CD14-positive monocyte (primary cell): Measurements from ENCODE around the gene MYADML2. TPM values are rescaled to one million over a fixed set of nuclear protein-coding genes. Genes with fewer than 3 reads are reported as not detected.
A peak's percentile ranks its signal among the peaks of the same experiment; 100 is the strongest.

Experiments
- DNase-seq, 3 donors: peaks; one replicate each; pipeline ENCODE4 v3.0.0-alpha.2; 2011 to 2022
- H2AFZ ChIP-seq: 2 replicates; pipeline ENCODE4 v1.6.0; 2012; ENCODE audit warnings: mild to moderate bottlenecking, low read depth, low read length, inconsistent platforms; ENCODE audit not compliant: insufficient read depth, poor library complexity, severe bottlenecking
- H3K27ac ChIP-seq, 2 donors: 1 replicate in 1 of 2; 2 replicates in 1 of 2; pipeline ENCODE4 v1.5.1; 2012 to 2013; ENCODE audit warnings: low read length in 2 of 2, control low read depth in 1 of 2, inconsistent platforms in 1 of 2, low read depth in 1 of 2, mild to moderate bottlenecking in 1 of 2
- H3K27me3 ChIP-seq, 2 donors: one replicate each; pipeline versions ENCODE4 v1.6.0 to v1.6.1; 2011 to 2013; ENCODE audit warnings: low read length in 2 of 2; ENCODE audit not compliant: control insufficient read depth in 2 of 2, insufficient read depth in 2 of 2
- H3K36me3 ChIP-seq, 2 donors: replicated peaks in 1 of 2; 1 replicate in 1 of 2; 2 replicates in 1 of 2; pipeline versions ENCODE4 v1.5.1 to v1.6.1; 2012 to 2013; ENCODE audit warnings: low read length in 2 of 2, control low read depth in 1 of 2, inconsistent platforms in 1 of 2, mild to moderate bottlenecking in 1 of 2; ENCODE audit not compliant: insufficient read depth in 2 of 2, control insufficient read depth in 1 of 2
- H3K4me1 ChIP-seq, 2 donors: 1 replicate in 1 of 2; 2 replicates in 1 of 2; pipeline versions ENCODE4 v1.5.1 to v1.6.1; 2012 to 2013; ENCODE audit warnings: low read length in 2 of 2, control low read depth in 1 of 2, inconsistent platforms in 1 of 2, mild to moderate bottlenecking in 1 of 2, moderate library complexity in 1 of 2; ENCODE audit not compliant: insufficient read depth in 2 of 2, control insufficient read depth in 1 of 2
- H3K4me2 ChIP-seq: replicated peaks from 2 replicates; pipeline ENCODE3; 2012; ENCODE audit warnings: low read length, moderate library complexity, mild to moderate bottlenecking; ENCODE audit not compliant: poor library complexity, severe bottlenecking; ENCODE audit errors: extremely low read depth
- H3K4me3 ChIP-seq, 3 experiments: fragments of 200-600 bp in 1 of 3; sonication (generic) in 1 of 3; replicated peaks in 1 of 3; 1 replicate in 2 of 3; 2 replicates in 1 of 3; pipeline ENCODE4 v1.5.1; 2011 to 2013; ENCODE audit warnings: low read length in 3 of 3, mild to moderate bottlenecking in 3 of 3, control low read depth in 2 of 3, low read depth in 2 of 3, inconsistent platforms in 1 of 3, moderate library complexity in 1 of 3
- H3K79me2 ChIP-seq: 2 replicates; pipeline ENCODE4 v1.6.0; 2012; ENCODE audit warnings: mild to moderate bottlenecking, control low read depth, inconsistent platforms, low read length, moderate library complexity; ENCODE audit not compliant: insufficient read depth
- H3K9ac ChIP-seq: 2 replicates; pipeline ENCODE4 v1.6.0; 2017; ENCODE audit warnings: low read length, mild to moderate bottlenecking; ENCODE audit not compliant: insufficient read depth, poor library complexity, severe bottlenecking
- H3K9me3 ChIP-seq, 2 donors: replicated peaks in 1 of 2; 1 replicate in 1 of 2; 2 replicates in 1 of 2; pipeline versions ENCODE4 v1.5.1 to v1.6.1; 2012 to 2013; ENCODE audit warnings: low read length in 2 of 2, control low read depth in 1 of 2; ENCODE audit not compliant: control insufficient read depth in 1 of 2, insufficient read depth in 1 of 2
- H4K20me1 ChIP-seq: 2 replicates; pipeline ENCODE4 v1.6.0; 2012; ENCODE audit warnings: mild to moderate bottlenecking, low read length, control low read depth, moderate library complexity; ENCODE audit not compliant: insufficient read depth
- H3K27ac Mint-ChIP-seq, 7 donors: one replicate each; pipeline ENCODE4 v1.8.0; 2020; ENCODE audit warnings: mild to moderate bottlenecking in 7 of 7, mixed read lengths in 7 of 7, moderate library complexity in 6 of 7, inconsistent platforms in 2 of 7
- H3K27me3 Mint-ChIP-seq, 3 donors: one replicate each; pipeline ENCODE4 v1.8.0; 2021 to 2022; ENCODE audit warnings: low read depth in 3 of 3, mild to moderate bottlenecking in 3 of 3, mixed read lengths in 3 of 3, moderate library complexity in 3 of 3, inconsistent platforms in 1 of 3
- H3K36me3 Mint-ChIP-seq, 2 donors: one replicate each; pipeline ENCODE4 v1.8.0; 2020; ENCODE audit warnings: mixed read lengths in 2 of 2, inconsistent platforms in 1 of 2, mild to moderate bottlenecking in 1 of 2
- H3K4me1 Mint-ChIP-seq: one replicate; pipeline ENCODE4 v1.8.0; 2020; ENCODE audit warnings: mild to moderate bottlenecking, mixed read lengths
- H3K4me3 Mint-ChIP-seq, 2 donors: one replicate each; pipeline ENCODE4 v1.8.0; 2020; ENCODE audit warnings: mild to moderate bottlenecking in 2 of 2, mixed read lengths in 2 of 2, moderate library complexity in 1 of 2
- H3K9me3 Mint-ChIP-seq, 7 donors: one replicate each; pipeline ENCODE4 v1.8.0; 2020 to 2022; ENCODE audit warnings: mixed read lengths in 7 of 7, mild to moderate bottlenecking in 6 of 7, moderate library complexity in 6 of 7, inconsistent platforms in 2 of 7
- WGBS: methylation state at CpG from one replicate; pipeline ENCODE4 v1.1.5; 2013; ENCODE audit warnings: missing lambda C conversion rate; ENCODE audit not compliant: insufficient coverage; 5-methylcytosine and 5-hydroxymethylcytosine counted together
- intact Hi-C, 2 donors: fragments of 100-400 bp; cut with micrococcal nuclease; formaldehyde crosslinking; loops; one replicate each; pipeline versions ENCODE4 v1.15.0 to v1.15.1; 2023
- polyA plus RNA-seq, 3 donors: library from polyadenylated mRNA; depleted of rRNA in 1 of 3; unstranded in 2 of 3; stranded (reverse) in 1 of 3; fragments of 300-500 nt in 2 of 3; fragments of >200 nt in 1 of 3; fragmentation: Illumina TruSeq in 2 of 3; gene quantifications; 1 replicate in 2 of 3; 2 replicates in 1 of 3; pipeline ENCODE4 v1.2.3, GENCODE V29; 2012 to 2021
- TF ChIP-seq, protein P1 (sequence below): fragments of 200-600 bp; IDR thresholded peaks from one replicate; pipeline ENCODE4 v1.8.0; 2022; ENCODE audit warnings: antibody characterized with exemption, mild to moderate bottlenecking

Gene MYADML2
- polyA plus RNA-seq, 3 donors: not detected

GRCh38 chr17:81895400-81895799 is 51.6 kb downstream of the MYADML2 start:
- peaks cover 48 to 62% of the 10 kb centered on the region in 2 donors for H3K36me3 Mint-ChIP-seq
- TF ChIP-seq, protein P1, sequence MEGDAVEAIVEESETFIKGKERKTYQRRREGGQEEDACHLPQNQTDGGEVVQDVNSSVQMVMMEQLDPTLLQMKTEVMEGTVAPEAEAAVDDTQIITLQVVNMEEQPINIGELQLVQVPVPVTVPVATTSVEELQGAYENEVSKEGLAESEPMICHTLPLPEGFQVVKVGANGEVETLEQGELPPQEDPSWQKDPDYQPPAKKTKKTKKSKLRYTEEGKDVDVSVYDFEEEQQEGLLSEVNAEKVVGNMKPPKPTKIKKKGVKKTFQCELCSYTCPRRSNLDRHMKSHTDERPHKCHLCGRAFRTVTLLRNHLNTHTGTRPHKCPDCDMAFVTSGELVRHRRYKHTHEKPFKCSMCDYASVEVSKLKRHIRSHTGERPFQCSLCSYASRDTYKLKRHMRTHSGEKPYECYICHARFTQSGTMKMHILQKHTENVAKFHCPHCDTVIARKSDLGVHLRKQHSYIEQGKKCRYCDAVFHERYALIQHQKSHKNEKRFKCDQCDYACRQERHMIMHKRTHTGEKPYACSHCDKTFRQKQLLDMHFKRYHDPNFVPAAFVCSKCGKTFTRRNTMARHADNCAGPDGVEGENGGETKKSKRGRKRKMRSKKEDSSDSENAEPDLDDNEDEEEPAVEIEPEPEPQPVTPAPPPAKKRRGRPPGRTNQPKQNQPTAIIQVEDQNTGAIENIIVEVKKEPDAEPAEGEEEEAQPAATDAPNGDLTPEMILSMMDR: no peak
- no peaks in the 10 kb centered on the region for H3K9me3 ChIP-seq
- peaks cover 0 to 2% (median 0%) of the 10 kb centered on the region in 7 donors for H3K9me3 Mint-ChIP-seq
- H3K79me2 ChIP-seq: peaks cover 38% of the 10 kb centered on the region
- no peak overlapping the region for H3K27ac ChIP-seq
- peaks cover 11 to 17% of the 10 kb centered on the region in 2 donors for H3K4me1 ChIP-seq
- no peak overlapping the region for H2AFZ ChIP-seq
- no peak overlapping the region for H3K4me3 ChIP-seq
- no peak for DNase-seq
- H3K36me3 ChIP-seq: peaks cover 40 to 65% of the 10 kb centered on the region in 2 donors
- H4K20me1 ChIP-seq: peaks cover 24% of the 10 kb centered on the region
- intact Hi-C loops: no loop called here
- H3K27me3 Mint-ChIP-seq: peaks cover 0 to 3% (median 2%) of the 10 kb centered on the region in 3 donors
- H3K4me3 Mint-ChIP-seq: no peak overlapping the region
- H3K27ac Mint-ChIP-seq: no peak overlapping the region
- H3K27me3 ChIP-seq: no peaks in the 10 kb centered on the region
- H3K4me2 ChIP-seq: no peak overlapping the region
- H3K4me1 Mint-ChIP-seq: peaks cover 11% of the 10 kb centered on the region
- WGBS: 100% methylated on average over 7 of the region's 11 CpGs
- H3K9ac ChIP-seq: no peak overlapping the region

DNA sequence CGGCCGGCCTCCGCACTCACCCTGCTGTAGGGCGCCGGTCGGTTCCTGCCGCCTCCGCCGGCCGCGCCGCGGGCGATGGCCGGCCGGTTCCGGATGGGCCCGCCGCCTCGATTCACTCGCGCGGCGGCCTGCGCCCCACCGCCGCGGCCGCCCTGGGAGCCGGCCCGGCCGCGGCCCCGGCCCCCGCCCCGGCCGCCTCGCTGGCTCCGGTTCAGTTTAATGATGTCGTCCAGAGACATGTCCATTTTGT is 55.8 kb downstream of the MYADML2 start:
- peaks cover 42 to 65% of the 10 kb centered on the region in 2 donors for H3K36me3 ChIP-seq

More for the DNA sequence above, 55.8 kb downstream of the MYADML2 start:
- Mint-ChIP-seq H3K27ac (peak overlapping the region; percentile 91 to 97 (median 95)), H3K9me3 (peaks cover 0 to 2% (median 0%) of the 10 kb centered on the region in 7 donors), H3K36me3 (peaks cover 46 to 66% of the 10 kb centered on the region in 2 donors), H3K4me1 (peaks cover 15% of the 10 kb centered on the region), H3K27me3 (peaks cover 0 to 2% (median 0%) of the 10 kb centered on the region in 3 donors), H3K4me3 (peak overlapping the region; percentile 86 to 93)
- WGBS: under 1% methylated on average over 40 of the region's 40 CpGs
- Histone ChIP-seq H3K9ac (peak overlapping the region; percentile 92), H3K27ac (peak overlapping the region in 1 of 2 donors; percentile 85), H3K27me3 (no peaks in the 10 kb centered on the region), H3K79me2 (peaks cover 67% of the 10 kb centered on the region), H4K20me1 (peaks cover 25% of the 10 kb centered on the region), H3K4me1 (peaks cover 16 to 25% of the 10 kb centered on the region in 2 donors), H3K4me3 (peak overlapping the region; percentile 52 to 90 (median 75)), H2AFZ (peak overlapping the region; percentile 81), H3K9me3 (no peaks in the 10 kb centered on the region), H3K4me2 (peak overlapping the region; percentile 88)
- TF ChIP-seq, protein P1: no peak
- no peak for DNase-seq
- intact Hi-C loops: no loop called here
